Small intestine (tissue), 7 donors: ENCODE measurements around the gene LRMDA. TPM values are rescaled to one million over a fixed set of nuclear protein-coding genes. Genes with fewer than 3 reads are reported as not detected.

Source experiments
- DNase-seq, 2 donors: peaks; one replicate each; pipeline versions ENCODE4 v3.0.0 to v3.0.0-alpha.2; 2013
- FAIRE-seq: peaks from 2 replicates; lab custom pipeline; 2012; peaks lifted over from hg19 to GRCh38; lab: Jason Lieb, UNC
- H3K27ac ChIP-seq, 3 donors: one replicate each; pipeline ENCODE4 v1.5.1; 2013; ENCODE audit warnings: low read length in 2 of 3, mild to moderate bottlenecking in 2 of 3, control low read depth in 1 of 3, inconsistent platforms in 1 of 3, low read depth in 1 of 3, moderate library complexity in 1 of 3
- H3K27me3 ChIP-seq, 3 donors: one replicate each; pipeline ENCODE4 v1.6.1; 2013; ENCODE audit warnings: low read length in 3 of 3, inconsistent platforms in 1 of 3; ENCODE audit not compliant: control insufficient read depth in 3 of 3, insufficient read depth in 3 of 3
- H3K36me3 ChIP-seq, 3 donors: one replicate each; pipeline ENCODE4 v1.6.1; 2013; ENCODE audit warnings: low read length in 3 of 3, inconsistent platforms in 1 of 3, low read depth in 1 of 3, mild to moderate bottlenecking in 1 of 3, moderate library complexity in 1 of 3; ENCODE audit not compliant: control insufficient read depth in 3 of 3, insufficient read depth in 2 of 3
- H3K4me1 ChIP-seq, 3 donors: one replicate each; pipeline ENCODE4 v1.6.1; 2013; ENCODE audit warnings: low read length in 2 of 3, inconsistent platforms in 1 of 3, low read depth in 1 of 3, mild to moderate bottlenecking in 1 of 3, moderate library complexity in 1 of 3; ENCODE audit not compliant: control insufficient read depth in 3 of 3, insufficient read depth in 2 of 3
- H3K4me3 ChIP-seq, 3 donors: one replicate each; pipeline ENCODE4 v1.5.1; 2013; ENCODE audit warnings: low read length in 3 of 3, control low read depth in 1 of 3, inconsistent platforms in 1 of 3, low read depth in 1 of 3, mild to moderate bottlenecking in 1 of 3, moderate library complexity in 1 of 3
- H3K9me3 ChIP-seq, 2 donors: one replicate each; pipeline ENCODE4 v1.6.1; 2013; ENCODE audit warnings: low read depth in 1 of 2, low read length in 1 of 2; ENCODE audit not compliant: control insufficient read depth in 2 of 2, insufficient read depth in 1 of 2
- whole genome bisulfite sequencing, 3 donors: extraction: QIAGEN DNeasy Blood & Tissue Kit; methylation state at CpG; one replicate each; pipeline ENCODE4 v1.1.7; 2013; 5-methylcytosine and 5-hydroxymethylcytosine counted together
- polyA plus RNA-seq, 4 donors: library from polyadenylated mRNA; stranded (reverse) in 3 of 4; unstranded in 1 of 4; fragments of 200-250 nt in 3 of 4; fragments of 120-200 nt in 1 of 4; gene quantifications; one replicate each; pipeline versions ENCODE4 v1.2.1 to v1.2.3, GENCODE V29; 2013
- donor health status: healthy with polysubstance abuse.
- donor health status: control.
- donor health status: control.
- donor health status: Bipolar disorder and iron deficiency.
- donor health status: healthy.

The LRMDA gene
- polyA plus RNA-seq, 4 donors = 5.6 to 16.2 (median 6.0) TPM; not detected in 1

- no peaks in the 10 kb centered on the region for H3K27me3 ChIP-seq
- DNase-seq = no peak
- H3K36me3 ChIP-seq = no peaks in the 10 kb centered on the region
- FAIRE-seq = no peak
- H3K4me3 ChIP-seq = no peak overlapping the region
- peaks cover 0 to 22% (median 0%) of the 10 kb centered on the region in 3 donors for H3K4me1 ChIP-seq
- no peak overlapping the region for H3K27ac ChIP-seq
- 65 to 70% (median 69%) methylated on average over 8 of the region's 8 CpGs for WGBS, 3 donors
- H3K9me3 ChIP-seq = no peaks in the 10 kb centered on the region
These were observed 871.7 kb downstream of the LRMDA start for GRCh38 chr10:76302961-76303630.

- FAIRE-seq = no peak
- H3K27ac ChIP-seq = no peak overlapping the region
- H3K9me3 ChIP-seq = no peaks in the 10 kb centered on the region
- peak; percentile 84 to 85 for DNase-seq
- peaks cover 0 to 15% (median 0%) of the 10 kb centered on the region in 3 donors for H3K4me1 ChIP-seq
- no peaks in the 10 kb centered on the region for H3K27me3 ChIP-seq
- H3K4me3 ChIP-seq = no peak overlapping the region
- H3K36me3 ChIP-seq = no peaks in the 10 kb centered on the region
- 21 to 36% (median 24%) methylated on average over 8 of the region's 8 CpGs for whole genome bisulfite sequencing, 3 donors
These were observed 872.4 kb downstream of the LRMDA start for GRCh38 chr10:76303682-76304316.

GRCh38 chr10:76305930-76306615 lies 874.6 kb downstream of the LRMDA start:
- Histone ChIP-seq H3K27me3 (no peaks in the 10 kb centered on the region), H3K27ac (no peak overlapping the region), H3K36me3 (no peaks in the 10 kb centered on the region), H3K4me1 (peaks cover 0 to 14% (median 0%) of the 10 kb centered on the region in 3 donors), H3K4me3 (no peak overlapping the region), H3K9me3 (no peaks in the 10 kb centered on the region)
- FAIRE-seq (no peak), DNase-seq (peak in 1 of 2 donors; percentile 28)
- WGBS, 3 donors = 11 to 73% (median 42%) methylated on average over 1 of the region's 1 CpG

GRCh38 chr10:76306856-76307255 lies 875.4 kb downstream of the LRMDA start:
- H3K9me3 ChIP-seq = no peaks in the 10 kb centered on the region
- no peak for DNase-seq
- peaks cover 0 to 14% (median 0%) of the 10 kb centered on the region in 3 donors for H3K4me1 ChIP-seq

GRCh38 chr10:76309070-76309469 lies 877.6 kb downstream of the LRMDA start:
- no peak overlapping the region for H3K4me3 ChIP-seq
- H3K27me3 ChIP-seq = no peaks in the 10 kb centered on the region
- no peak overlapping the region for H3K27ac ChIP-seq
- WGBS, 3 donors = 64 to 84% (median 83%) methylated on average over 7 of the region's 7 CpGs
- peaks cover 0 to 9% (median 0%) of the 10 kb centered on the region in 3 donors for H3K4me1 ChIP-seq
- no peaks in the 10 kb centered on the region for H3K36me3 ChIP-seq
- FAIRE-seq (no peak), DNase-seq (no peak)
- H3K9me3 ChIP-seq = no peaks in the 10 kb centered on the region

More at GRCh38 chr10:76306856-76307255, 875.4 kb downstream of the LRMDA start:
- FAIRE-seq = no peak
- H3K36me3 ChIP-seq = no peaks in the 10 kb centered on the region
- H3K27ac ChIP-seq = no peak overlapping the region
- H3K4me3 ChIP-seq = no peak overlapping the region
- H3K27me3 ChIP-seq = no peaks in the 10 kb centered on the region

- H3K36me3 ChIP-seq = no peaks in the 10 kb centered on the region
- H3K4me1 ChIP-seq = peaks cover 0 to 9% (median 0%) of the 10 kb centered on the region in 3 donors
- DNase-seq (no peak), FAIRE-seq (no peak)
- no peaks in the 10 kb centered on the region for H3K9me3 ChIP-seq
- no peaks in the 10 kb centered on the region for H3K27me3 ChIP-seq
- H3K27ac ChIP-seq = no peak overlapping the region
- H3K4me3 ChIP-seq = no peak overlapping the region
- WGBS, 3 donors = 83 to 90% (median 89%) methylated on average over 7 of the region's 7 CpGs
These were observed 878.5 kb downstream of the LRMDA start for GRCh38 chr10:76309741-76310587.

- no peaks in the 10 kb centered on the region for H3K27me3 ChIP-seq
- peaks cover 0 to 9% (median 0%) of the 10 kb centered on the region in 3 donors for H3K4me1 ChIP-seq
- no peak for FAIRE-seq
- no peak overlapping the region for H3K4me3 ChIP-seq
- H3K27ac ChIP-seq = no peak overlapping the region
- no peaks in the 10 kb centered on the region for H3K36me3 ChIP-seq
- WGBS, 3 donors = 48 to 79% (median 72%) methylated on average over 1 of the region's 1 CpG
- DNase-seq = no peak
- no peaks in the 10 kb centered on the region for H3K9me3 ChIP-seq
These were observed 879.2 kb downstream of the LRMDA start for GRCh38 chr10:76310588-76311080.
